ENCODE results near the gene UTY. TPM values are rescaled to one million over a fixed set of nuclear protein-coding genes. Genes with fewer than 3 reads are reported as not detected.

Gene UTY
- total RNA-seq, 1 donor from 2014 or later: 32.4 TPM

DNA sequence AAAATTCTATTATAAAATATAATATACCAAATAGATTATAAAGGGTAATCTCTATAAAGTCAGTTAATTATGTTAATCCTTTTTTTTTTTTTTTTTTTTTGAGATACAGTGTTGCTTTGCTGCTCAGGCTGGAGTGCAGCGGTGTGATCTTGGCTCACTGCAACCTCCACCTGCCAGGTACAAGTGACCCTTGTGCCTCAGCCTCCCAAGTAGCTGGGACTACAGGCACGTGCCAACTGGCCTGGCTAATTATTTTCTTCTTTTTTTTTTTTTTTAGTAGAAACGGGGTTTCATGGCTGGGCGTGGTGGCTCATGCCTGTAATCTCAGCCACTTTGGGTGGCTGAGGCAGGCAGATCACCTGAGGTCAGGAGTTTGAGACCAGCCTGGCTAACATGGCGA is 141.9 kb downstream of the UTY start:
- Histone ChIP-seq H3K36me3 (peaks cover 45% of the 10 kb centered on the region), H3K9me3 (no peaks in the 10 kb centered on the region), H3K4me1 (no peaks in the 10 kb centered on the region), H3K4me3 (no peak overlapping the region), H3K27ac (no peak overlapping the region), H3K27me3 (ENCODE audit: low read depth) (no peaks in the 10 kb centered on the region)
- TF ChIP-seq, protein P1, sequence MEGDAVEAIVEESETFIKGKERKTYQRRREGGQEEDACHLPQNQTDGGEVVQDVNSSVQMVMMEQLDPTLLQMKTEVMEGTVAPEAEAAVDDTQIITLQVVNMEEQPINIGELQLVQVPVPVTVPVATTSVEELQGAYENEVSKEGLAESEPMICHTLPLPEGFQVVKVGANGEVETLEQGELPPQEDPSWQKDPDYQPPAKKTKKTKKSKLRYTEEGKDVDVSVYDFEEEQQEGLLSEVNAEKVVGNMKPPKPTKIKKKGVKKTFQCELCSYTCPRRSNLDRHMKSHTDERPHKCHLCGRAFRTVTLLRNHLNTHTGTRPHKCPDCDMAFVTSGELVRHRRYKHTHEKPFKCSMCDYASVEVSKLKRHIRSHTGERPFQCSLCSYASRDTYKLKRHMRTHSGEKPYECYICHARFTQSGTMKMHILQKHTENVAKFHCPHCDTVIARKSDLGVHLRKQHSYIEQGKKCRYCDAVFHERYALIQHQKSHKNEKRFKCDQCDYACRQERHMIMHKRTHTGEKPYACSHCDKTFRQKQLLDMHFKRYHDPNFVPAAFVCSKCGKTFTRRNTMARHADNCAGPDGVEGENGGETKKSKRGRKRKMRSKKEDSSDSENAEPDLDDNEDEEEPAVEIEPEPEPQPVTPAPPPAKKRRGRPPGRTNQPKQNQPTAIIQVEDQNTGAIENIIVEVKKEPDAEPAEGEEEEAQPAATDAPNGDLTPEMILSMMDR (IDR thresholded peaks at IDR 0.05): no peak
- intact Hi-C loops (cut with DNase I): no loop called here
- DNase-seq: no peak
- no peak for ATAC-seq

DNA sequence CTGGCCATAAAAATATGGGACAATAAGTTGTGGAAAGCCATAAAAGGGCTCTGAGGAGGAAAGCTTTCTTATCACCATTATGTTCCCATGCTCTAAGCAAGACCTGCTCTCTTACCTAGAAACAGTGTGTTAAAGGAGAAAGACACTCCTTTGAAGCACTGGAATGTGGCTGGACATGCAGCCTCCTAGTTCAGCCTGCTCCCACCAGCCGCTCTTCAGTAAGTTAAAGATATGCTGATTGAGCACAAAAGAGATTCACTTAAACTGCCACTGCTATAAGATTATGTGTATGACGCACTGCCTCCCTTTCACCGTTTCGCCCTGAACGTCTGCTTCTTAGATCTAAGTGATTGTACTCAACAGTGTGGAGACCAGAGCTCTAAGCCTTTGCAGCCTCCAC is 146.0 kb downstream of the UTY start:
- H3K4me3 ChIP-seq: no peak overlapping the region
- H3K9me3 ChIP-seq: no peaks in the 10 kb centered on the region
- TF ChIP-seq, protein P1 (IDR thresholded peaks at IDR 0.05): no peak
- intact Hi-C loops (cut with DNase I): no loop called here
- no peak for ATAC-seq
- peaks cover 18% of the 10 kb centered on the region for H3K36me3 ChIP-seq
- DNase-seq: no peak
- H3K27me3 ChIP-seq (ENCODE audit: low read depth): no peaks in the 10 kb centered on the region
- no peaks in the 10 kb centered on the region for H3K4me1 ChIP-seq
- no peak overlapping the region for H3K27ac ChIP-seq

DNA sequence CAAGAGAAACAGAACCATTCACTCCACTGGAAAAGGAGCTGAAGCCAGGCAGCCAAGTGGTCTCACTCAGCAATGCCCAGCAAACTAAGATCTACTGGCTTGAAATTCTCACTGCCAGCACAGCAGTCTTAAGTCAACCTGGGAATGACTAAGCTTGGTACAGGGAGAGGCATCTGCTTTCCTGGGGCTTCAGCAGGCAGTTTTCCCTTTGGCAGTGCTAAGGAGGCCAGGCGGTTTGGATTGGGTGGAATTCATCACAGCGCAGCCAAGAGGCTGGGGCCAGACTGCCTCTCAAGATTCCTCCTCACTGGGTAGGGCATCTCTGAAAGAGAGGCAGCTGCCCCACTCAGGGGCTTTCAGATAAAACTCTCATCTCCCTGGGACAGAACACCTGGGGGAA is 149.2 kb downstream of the UTY start:
- TF ChIP-seq, protein P1 (IDR thresholded peaks at IDR 0.05): no peak

DNA sequence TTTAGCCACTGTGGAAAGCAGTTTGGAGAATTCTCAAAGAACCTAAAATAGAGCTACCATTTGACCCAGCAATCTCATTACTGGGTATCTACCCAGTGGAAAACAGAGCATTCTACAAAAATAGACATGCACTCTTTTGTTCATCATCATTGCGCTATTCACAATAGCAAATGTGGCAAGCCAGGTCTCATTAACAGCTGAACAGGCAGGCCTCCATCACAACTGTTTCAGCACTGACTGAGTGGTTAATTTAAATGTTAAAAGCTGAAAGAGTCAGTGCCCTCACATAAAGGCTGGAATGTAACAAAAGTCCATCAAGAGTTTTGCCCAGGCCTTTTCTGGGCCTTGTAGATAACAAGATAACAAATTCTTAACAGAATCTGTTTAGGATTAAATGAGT is 166.9 kb downstream of the UTY start:
- intact Hi-C loops (cut with DNase I): no loop called here
- no peak overlapping the region for H3K4me3 ChIP-seq
- ATAC-seq (no peak), DNase-seq (no peak)
- no peaks in the 10 kb centered on the region for H3K36me3 ChIP-seq
- TF ChIP-seq, protein P1 (IDR thresholded peaks at IDR 0.05): no peak
- H3K9me3 ChIP-seq: no peaks in the 10 kb centered on the region
- H3K4me1 ChIP-seq: no peaks in the 10 kb centered on the region
- no peak overlapping the region for H3K27ac ChIP-seq
- H3K27me3 ChIP-seq (ENCODE audit: low read depth): no peaks in the 10 kb centered on the region

More for the DNA sequence above, 149.2 kb downstream of the UTY start:
- peaks cover 23% of the 10 kb centered on the region for H3K36me3 ChIP-seq
- H3K27me3 ChIP-seq (ENCODE audit: low read depth): no peaks in the 10 kb centered on the region
- ATAC-seq (no peak), DNase-seq (no peak)
- H3K4me3 ChIP-seq: no peak overlapping the region
- H3K9me3 ChIP-seq: no peaks in the 10 kb centered on the region
- intact Hi-C loops (cut with DNase I): no loop called here
- H3K4me1 ChIP-seq: no peaks in the 10 kb centered on the region
- no peak overlapping the region for H3K27ac ChIP-seq

DNA sequence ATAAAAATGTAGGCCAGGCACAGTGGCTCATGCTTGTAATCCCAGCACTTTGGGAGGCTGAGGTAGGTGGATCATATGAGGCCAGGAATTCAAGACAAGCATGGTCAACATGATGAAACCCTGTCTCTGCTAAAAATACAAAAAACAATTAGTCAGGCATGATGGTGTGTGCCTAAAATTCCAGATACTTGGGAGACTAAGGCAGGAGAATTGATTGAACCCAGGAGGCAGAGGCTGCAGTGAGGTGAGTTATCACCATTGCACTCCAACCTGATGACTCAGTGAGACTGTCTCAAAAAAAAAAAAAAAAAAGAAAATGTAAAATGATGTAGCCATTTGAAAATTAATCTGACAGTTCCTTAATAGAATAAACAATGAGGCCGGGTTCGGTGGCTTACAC is 171.9 kb downstream of the UTY start:
- Histone ChIP-seq H3K4me1 (no peaks in the 10 kb centered on the region), H3K36me3 (peaks cover 22% of the 10 kb centered on the region), H3K9me3 (no peaks in the 10 kb centered on the region), H3K4me3 (no peak overlapping the region), H3K27me3 (ENCODE audit: low read depth) (no peaks in the 10 kb centered on the region), H3K27ac (no peak overlapping the region)
- no peak for DNase-seq
- intact Hi-C loops (cut with DNase I): no loop called here
- ATAC-seq: no peak
- TF ChIP-seq, protein P1 (IDR thresholded peaks at IDR 0.05): no peak

DNA sequence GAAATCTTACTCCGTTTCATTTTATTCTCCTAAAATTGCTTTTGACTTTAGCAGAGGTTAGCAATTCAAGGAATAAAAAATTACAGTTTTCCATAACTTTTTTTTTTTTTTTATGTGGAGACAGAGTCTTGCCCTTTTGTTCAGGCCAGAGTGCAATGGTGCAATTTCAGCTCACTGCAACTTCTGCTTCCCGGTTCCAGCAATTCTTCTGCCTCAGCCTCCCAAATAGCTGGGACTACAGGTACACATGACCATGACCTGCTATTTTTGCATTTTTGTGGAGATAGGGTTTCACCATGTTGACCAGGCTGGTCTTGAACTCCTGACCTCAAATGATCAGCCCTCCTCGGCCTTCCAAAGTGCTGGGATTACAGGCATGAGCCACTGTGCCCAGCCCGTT is 179.0 kb downstream of the UTY start:
- Histone ChIP-seq H3K27me3 (ENCODE audit: low read depth) (no peaks in the 10 kb centered on the region), H3K27ac (no peak overlapping the region), H3K4me3 (no peak overlapping the region), H3K36me3 (peaks cover 75% of the 10 kb centered on the region), H3K4me1 (no peaks in the 10 kb centered on the region), H3K9me3 (no peaks in the 10 kb centered on the region)
- intact Hi-C loops (cut with DNase I): no loop called here
- TF ChIP-seq, protein P1 (IDR thresholded peaks at IDR 0.05): no peak
- no peak for DNase-seq
- ATAC-seq: no peak

Measured in lower lobe of right lung (tissue), 2 donors.